ENCODE results near the gene KLHDC7A.

GRCh38 chr1:18446751-18447150 lies 34.0 kb upstream of the KLHDC7A start:
- TF ChIP-seq EED (IDR thresholded peaks at IDR 0.05; ENCODE audit: low read depth) (no peak), BACH1 (IDR thresholded peaks at IDR 0.05; ENCODE audit: borderline replicate concordance) (no peak), CTCF (IDR thresholded peaks at IDR 0.05 in 2 of 3, conservative IDR thresholded peaks at IDR 0.05 in 1 of 3; ENCODE audit: control insufficient read depth in 2 of 3, extremely low read depth in 1 of 3, insufficient read depth in 1 of 3, low read depth in 3 of 3, low read length in 3 of 3) (no peak), GABPA (IDR thresholded peaks at IDR 0.05; ENCODE audit: low read depth) (no peak), USF1 (IDR thresholded peaks at IDR 0.05; ENCODE audit: borderline replicate concordance, extremely low read length, insufficient read depth, low read depth, low read length) (no peak), MXI1 (IDR thresholded peaks at IDR 0.05; ENCODE audit: low read depth, low read length) (no peak), ZNF274 (IDR thresholded peaks at IDR 0.05; ENCODE audit: insufficient read depth, insufficient read length) (no peak), EP300 (IDR thresholded peaks at IDR 0.05; ENCODE audit: borderline replicate concordance in 1 of 2, control insufficient read depth in 1 of 2, low read depth in 2 of 2, low read length in 2 of 2) (no peak), ATF7 (IDR thresholded peaks at IDR 0.05; ENCODE audit: low read depth) (no peak)

Data from GM12878 (cell line).